CD4-positive, alpha-beta memory T cell (primary cell): ENCODE measurements around the gene CRYGS. TPM values are rescaled to one million over a fixed set of nuclear protein-coding genes. Genes with fewer than 3 reads are reported as not detected.
"Not testable (repeated sequence)": the region's sequence is repeated elsewhere in the genome, so short reads cannot be mapped to it uniquely, and the experiment has no call there.

Experiments used
- CTCF ChIA-PET: fragments of 350-600 bp; sonication (Branson Sonifier 250); formaldehyde crosslinking; loops from one replicate; lab custom pipeline; 2021; ENCODE audit warnings: inconsistent platforms; ENCODE audit not compliant: partially characterized antibody; lab: Charles Lee
- POLR2A ChIA-PET: fragments of 350-600 bp; sonication (Branson Sonifier 250); formaldehyde crosslinking; loops from one replicate; lab custom pipeline; 2021; ENCODE audit not compliant: partially characterized antibody; lab: Charles Lee
- DNase-seq, 5 donors: peaks; one replicate each; pipeline versions ENCODE4 v3.0.0 to v3.0.0-alpha.2; 2020 to 2022; ENCODE audit warnings: mixed read lengths in 1 of 5
- H3K27ac ChIP-seq: one replicate; pipeline ENCODE4 v1.7.0; 2013; ENCODE audit warnings: low read depth, low read length
- H3K27me3 ChIP-seq: 2 replicates; pipeline ENCODE4 v1.7.0; 2013; ENCODE audit warnings: mild to moderate bottlenecking, low read length, moderate library complexity; ENCODE audit not compliant: insufficient read depth
- H3K36me3 ChIP-seq: 2 replicates; pipeline ENCODE4 v1.7.0; 2013; ENCODE audit warnings: mild to moderate bottlenecking, low read length, moderate library complexity; ENCODE audit not compliant: insufficient read depth
- H3K4me1 ChIP-seq: 2 replicates; pipeline ENCODE4 v1.7.0; 2013; ENCODE audit warnings: mild to moderate bottlenecking, low read length, moderate library complexity; ENCODE audit not compliant: insufficient read depth
- H3K4me3 ChIP-seq, 2 donors: one replicate each; pipeline ENCODE4 v1.7.0; 2013; ENCODE audit warnings: low read length in 2 of 2, mild to moderate bottlenecking in 1 of 2
- H3K9me3 ChIP-seq, 2 donors: one replicate each; pipeline ENCODE4 v1.7.0; 2013; ENCODE audit warnings: low read length in 2 of 2, control low read depth in 1 of 2; ENCODE audit not compliant: control insufficient read depth in 1 of 2
- H3K27ac Mint-ChIP-seq, 7 donors: one replicate each; pipeline ENCODE4 v1.8.0; 2020 to 2021; ENCODE audit warnings: mixed read lengths in 7 of 7, mild to moderate bottlenecking in 6 of 7, inconsistent platforms in 3 of 7, moderate library complexity in 3 of 7
- H3K27me3 Mint-ChIP-seq, 2 donors: one replicate each; pipeline ENCODE4 v1.8.0; 2020 to 2021; ENCODE audit warnings: mixed read lengths in 2 of 2
- H3K36me3 Mint-ChIP-seq, 2 donors: one replicate each; pipeline ENCODE4 v1.8.0; 2020 to 2021; ENCODE audit warnings: mixed read lengths in 2 of 2, inconsistent platforms in 1 of 2, mild to moderate bottlenecking in 1 of 2
- H3K4me1 Mint-ChIP-seq, 4 donors: one replicate each; pipeline ENCODE4 v1.8.0; 2020 to 2021; ENCODE audit warnings: mixed read lengths in 4 of 4, mild to moderate bottlenecking in 1 of 4
- H3K4me3 Mint-ChIP-seq, 8 donors: one replicate each; pipeline ENCODE4 v1.8.0; 2020 to 2021; ENCODE audit warnings: mixed read lengths in 8 of 8, mild to moderate bottlenecking in 7 of 8, moderate library complexity in 6 of 8, inconsistent platforms in 3 of 8
- H3K9me3 Mint-ChIP-seq, 8 donors: one replicate each; pipeline ENCODE4 v1.8.0; 2020 to 2021; ENCODE audit warnings: mixed read lengths in 8 of 8, mild to moderate bottlenecking in 5 of 8, inconsistent platforms in 3 of 8, moderate library complexity in 1 of 8
- intact Hi-C: fragments of 100-400 bp; cut with micrococcal nuclease; formaldehyde crosslinking; loops from one replicate; pipeline ENCODE4 v1.15.1; 2023
- polyA plus RNA-seq, 2 donors: library from polyadenylated mRNA; unstranded; fragments of 300-500 nt; fragmentation: Illumina TruSeq; gene quantifications; one replicate each; pipeline ENCODE4 v1.2.3, GENCODE V29; 2021
- total RNA-seq, 2 experiments: library from RNA; stranded (reverse); gene quantifications; one replicate each; pipeline ENCODE4 v1.2.3, GENCODE V29; 2021

CRYGS gene
- total and polyA plus RNA-seq, 4 experiments from 2014 or later: 1.2 to 12.6 (median 12.1) TPM; not detected in 1

- Mint-ChIP-seq H3K9me3 (no peaks in the 10 kb centered on the region), H3K27me3 (no peaks in the 10 kb centered on the region), H3K4me1 (peaks cover 8 to 23% (median 16%) of the 10 kb centered on the region in 4 donors), H3K27ac (peak overlapping the region in 2 of 7 donors; percentile 37 to 39), H3K4me3 (no peak overlapping the region), H3K36me3 (peaks cover 20 to 31% of the 10 kb centered on the region in 2 donors)
- peaks cover 14% of the 10 kb centered on the region for H3K4me1 ChIP-seq
- POLR2A ChIA-PET: interaction anchor here (0.9 kb wide), 1 partner anchor 195 kb away, joined by 3 read pairs; the partner anchor contains the start of gene EIF4A2
- CTCF ChIA-PET: interaction anchor here (24.2 kb wide), 1 partner anchor 24 kb away, joined by 255 read pairs; the partner anchor contains the start of gene AHSG
- no peaks in the 10 kb centered on the region for H3K27me3 ChIP-seq
- H3K4me3 ChIP-seq: no peak overlapping the region
- no peak overlapping the region for H3K27ac ChIP-seq
- no peak for DNase-seq
- intact Hi-C loops: no loop called here
- peaks cover 14% of the 10 kb centered on the region for H3K36me3 ChIP-seq
- no peaks in the 10 kb centered on the region for H3K9me3 ChIP-seq
Measured at GRCh38 chr3:186588632-186589031, 44.5 kb upstream of the CRYGS start.

- CTCF ChIA-PET: interaction anchor here (1.1 to 24.2 kb wide), 2 partner anchors 26 to 234 kb away, joined by 3 to 255 read pairs; partner anchors contain the start of gene AHSG
- no peaks in the 10 kb centered on the region for H3K9me3 ChIP-seq
- H3K27me3 ChIP-seq: no peaks in the 10 kb centered on the region
- no peak overlapping the region for H3K27ac Mint-ChIP-seq
- POLR2A ChIA-PET: no interaction called here
- H3K4me1 Mint-ChIP-seq: peaks cover 8 to 23% (median 16%) of the 10 kb centered on the region in 4 donors
- H3K4me1 ChIP-seq: peaks cover 14% of the 10 kb centered on the region
- H3K36me3 ChIP-seq: peaks cover 29% of the 10 kb centered on the region
- peaks cover 27 to 43% of the 10 kb centered on the region in 2 donors for H3K36me3 Mint-ChIP-seq
- DNase-seq: no peak
- no peak overlapping the region for H3K4me3 ChIP-seq
- H3K4me3 Mint-ChIP-seq: no peak overlapping the region
- H3K27ac ChIP-seq: no peak overlapping the region
- no peaks in the 10 kb centered on the region for H3K27me3 Mint-ChIP-seq
- intact Hi-C loops: no loop called here
- no peaks in the 10 kb centered on the region for H3K9me3 Mint-ChIP-seq
Measured at GRCh38 chr3:186587183-186587582, 43.0 kb upstream of the CRYGS start.

GRCh38 chr3:186586245-186586644 is 42.1 kb upstream of the CRYGS start:
- intact Hi-C loops, POLR2A ChIA-PET, H3K4me3 ChIP-seq, H3K9me3 ChIP-seq, H3K27me3 ChIP-seq, H3K27ac ChIP-seq, H3K27ac Mint-ChIP-seq, H3K27me3 Mint-ChIP-seq, H3K9me3 Mint-ChIP-seq, H3K4me3 Mint-ChIP-seq, DNase-seq: not testable (repeated sequence)
- Histone ChIP-seq H3K4me1 (peaks cover 14% of the 10 kb centered on the region), H3K36me3 (peaks cover 38% of the 10 kb centered on the region)
- H3K36me3 Mint-ChIP-seq: peaks cover 35 to 53% of the 10 kb centered on the region in 2 donors
- CTCF ChIA-PET: interaction anchor here (0.5 to 24.2 kb wide), 2 partner anchors 27 to 603 kb away, joined by 3 to 255 read pairs; partner anchors contain the start of gene AHSG
- peaks cover 8 to 23% (median 16%) of the 10 kb centered on the region in 4 donors for H3K4me1 Mint-ChIP-seq

GRCh38 chr3:186583831-186584230 is 39.7 kb upstream of the CRYGS start:
- Mint-ChIP-seq H3K4me3 (no peak overlapping the region), H3K9me3 (no peaks in the 10 kb centered on the region), H3K4me1 (peaks cover 0 to 3% (median 2%) of the 10 kb centered on the region in 4 donors), H3K36me3 (peaks cover 49 to 70% of the 10 kb centered on the region in 2 donors), H3K27ac (no peak overlapping the region), H3K27me3 (no peaks in the 10 kb centered on the region)
- Histone ChIP-seq H3K36me3 (peaks cover 53% of the 10 kb centered on the region), H3K9me3 (no peaks in the 10 kb centered on the region), H3K4me1 (no peaks in the 10 kb centered on the region), H3K27ac (no peak overlapping the region), H3K4me3 (no peak overlapping the region), H3K27me3 (no peaks in the 10 kb centered on the region)
- ChIA-PET CTCF (interaction anchor here (24.2 kb wide), 1 partner anchor 29 kb away, joined by 255 read pairs; the partner anchor contains the start of gene AHSG), POLR2A (no interaction called here)
- DNase-seq: no peak
- intact Hi-C loops: no loop called here

GRCh38 chr3:186582541-186582940 is 38.4 kb upstream of the CRYGS start:
- peaks cover 53 to 80% of the 10 kb centered on the region in 2 donors for H3K36me3 Mint-ChIP-seq
- no peak overlapping the region for H3K27ac Mint-ChIP-seq
- Histone ChIP-seq H3K27me3 (no peaks in the 10 kb centered on the region), H3K4me3 (no peak overlapping the region), H3K4me1 (no peaks in the 10 kb centered on the region), H3K9me3 (no peaks in the 10 kb centered on the region), H3K27ac (no peak overlapping the region), H3K36me3 (peaks cover 59% of the 10 kb centered on the region)
- H3K4me1 Mint-ChIP-seq: peaks cover 0 to 5% (median 0%) of the 10 kb centered on the region in 4 donors
- ChIA-PET POLR2A (no interaction called here), CTCF (interaction anchor here (1.1 to 24.2 kb wide), 2 partner anchors 9 to 31 kb away, joined by 5 to 255 read pairs; partner anchors contain the start of gene AHSG)
- no peak for DNase-seq
- no peak overlapping the region for H3K4me3 Mint-ChIP-seq
- intact Hi-C loops: no loop called here
- no peaks in the 10 kb centered on the region for H3K27me3 Mint-ChIP-seq
- no peaks in the 10 kb centered on the region for H3K9me3 Mint-ChIP-seq

GRCh38 chr3:186580785-186581184 is 36.6 kb upstream of the CRYGS start:
- H3K36me3 Mint-ChIP-seq: peaks cover 62 to 86% of the 10 kb centered on the region in 2 donors

GRCh38 chr3:186577521-186577920 is 33.3 kb upstream of the CRYGS start:
- H3K9me3 Mint-ChIP-seq: no peaks in the 10 kb centered on the region
- ChIA-PET CTCF (interaction anchor here (1.2 to 1.7 kb wide), 3 partner anchors 37 to 244 kb away, joined by 3 to 9 read pairs (median 5); no protein-coding TSS in a partner anchor), POLR2A (no interaction called here)
- no peak overlapping the region for H3K27ac ChIP-seq
- H3K4me1 ChIP-seq: no peaks in the 10 kb centered on the region
- intact Hi-C loops: no loop called here
- H3K27me3 ChIP-seq: no peaks in the 10 kb centered on the region
- no peaks in the 10 kb centered on the region for H3K27me3 Mint-ChIP-seq
- no peaks in the 10 kb centered on the region for H3K9me3 ChIP-seq
- H3K36me3 ChIP-seq: peaks cover 55% of the 10 kb centered on the region
- H3K36me3 Mint-ChIP-seq: peaks cover 57 to 82% of the 10 kb centered on the region in 2 donors
- H3K4me3 Mint-ChIP-seq: no peak overlapping the region
- H3K27ac Mint-ChIP-seq: no peak overlapping the region
- DNase-seq: no peak
- peaks cover 0 to 20% (median 6%) of the 10 kb centered on the region in 4 donors for H3K4me1 Mint-ChIP-seq
- no peak overlapping the region for H3K4me3 ChIP-seq

More at GRCh38 chr3:186580785-186581184, 36.6 kb upstream of the CRYGS start:
- intact Hi-C loops: no loop called here
- Mint-ChIP-seq H3K9me3 (no peaks in the 10 kb centered on the region), H3K27me3 (no peaks in the 10 kb centered on the region), H3K4me1 (peaks cover 0 to 5% (median 0%) of the 10 kb centered on the region in 4 donors), H3K27ac (peak overlapping the region in 1 of 7 donors; percentile 69), H3K4me3 (no peak overlapping the region)
- POLR2A ChIA-PET: interaction anchor here (2.0 kb wide), 1 partner anchor 11 kb away, joined by 4 read pairs; the partner anchor contains the start of gene DNAJB11
- CTCF ChIA-PET: interaction anchor here (0.6 to 3.5 kb wide), 3 partner anchors 9 to 36 kb away, joined by 3 to 14 read pairs (median 3); no protein-coding TSS in a partner anchor
- Histone ChIP-seq H3K27me3 (no peaks in the 10 kb centered on the region), H3K9me3 (no peaks in the 10 kb centered on the region), H3K27ac (no peak overlapping the region), H3K4me1 (no peaks in the 10 kb centered on the region), H3K36me3 (peaks cover 70% of the 10 kb centered on the region), H3K4me3 (no peak overlapping the region)
- no peak for DNase-seq
